HG03039 (cell line): ENCODE results near the gene OR10H5.
"Not testable (repeated sequence)": the region's sequence is repeated elsewhere in the genome, so short reads cannot be mapped to it uniquely, and the experiment has no call there.

Source experiments
- ATAC-seq: cut with Tn5 transposase; IDR thresholded peaks from one replicate; pipeline ENCODE4 v1.9.1; 2021; ENCODE audit warnings: mild to moderate bottlenecking, moderate library complexity; ENCODE audit not compliant: unreplicated experiment

The OR10H5 gene

GRCh38 chr19:15787611-15788155 lies at the start of gene OR10H5:
TSS of gene OR10H5 (plus strand) at chr19:15787661. CDS start at chr19:15794049, 6,388 bp downstream.
- no peak for ATAC-seq

GRCh38 chr19:15737722-15738121 lies 49.7 kb upstream of the OR10H5 start, which contains the start of gene OR10H3:
TSS of gene OR10H3 (plus strand) at chr19:15737985. CDS start at chr19:15741393, 3,408 bp downstream.
- no peak for ATAC-seq

GRCh38 chr19:15740785-15741184 lies 46.7 kb upstream of the OR10H5 start:
- no peak for ATAC-seq

- no peak for ATAC-seq
Measured at GRCh38 chr19:15748239-15748638, 39.2 kb upstream of the OR10H5 start.

GRCh38 chr19:15758379-15758778 lies 29.1 kb upstream of the OR10H5 start:
- no peak for ATAC-seq

GRCh38 chr19:15759962-15760565 lies 27.4 kb upstream of the OR10H5 start:
- ATAC-seq: no peak

GRCh38 chr19:15769586-15769985 lies 17.9 kb upstream of the OR10H5 start:
- ATAC-seq: no peak

- not testable (repeated sequence) for ATAC-seq
Measured at GRCh38 chr19:15774159-15774558, 13.3 kb upstream of the OR10H5 start.

- no peak for ATAC-seq
Measured at GRCh38 chr19:15775249-15775648, 12.2 kb upstream of the OR10H5 start.

- ATAC-seq: no peak
Measured at GRCh38 chr19:15776264-15776663, 11.2 kb upstream of the OR10H5 start.

- no peak for ATAC-seq
Measured at GRCh38 chr19:15776991-15777970, 10.2 kb upstream of the OR10H5 start.

- ATAC-seq: no peak
Measured at GRCh38 chr19:15779756-15780476, 7.5 kb upstream of the OR10H5 start.

- no peak for ATAC-seq
Measured at GRCh38 chr19:15780610-15781418, 6.6 kb upstream of the OR10H5 start.

GRCh38 chr19:15781661-15782060 lies 5.8 kb upstream of the OR10H5 start:
- ATAC-seq: no peak

GRCh38 chr19:15782211-15782610 lies 5.2 kb upstream of the OR10H5 start:
- ATAC-seq: no peak

GRCh38 chr19:15782896-15783295 lies 4.6 kb upstream of the OR10H5 start:
- not testable (repeated sequence) for ATAC-seq

- no peak for ATAC-seq
Measured at GRCh38 chr19:15788594-15789270, 1.3 kb downstream of the OR10H5 start.

- no peak for ATAC-seq
Measured at GRCh38 chr19:15790096-15790495, 2.6 kb downstream of the OR10H5 start.

GRCh38 chr19:15794279-15794678 lies 6.8 kb downstream of the OR10H5 start:
- not testable (repeated sequence) for ATAC-seq

GRCh38 chr19:15810335-15810734 lies 22.9 kb downstream of the OR10H5 start:
- ATAC-seq: no peak
